Globus pallidus (tissue), 1 donor: Measurements from ENCODE around the gene USP7.
"Not testable (repeated sequence)": the region's sequence is repeated elsewhere in the genome, so short reads cannot be mapped to it uniquely, and the experiment has no call there.

Experiments
- DNase-seq: peaks from one replicate; pipeline ENCODE4 v3.0.0-alpha.2; 2015; ENCODE audit warnings: low spot score

USP7 gene

GRCh38 chr16:8972843-8973586, 9.3 kb upstream of the USP7 start:
- DNase-seq: no peak

GRCh38 chr16:8971416-8971815, 7.7 kb upstream of the USP7 start:
- no peak for DNase-seq

GRCh38 chr16:8969202-8969897, 5.6 kb upstream of the USP7 start:
- DNase-seq: not testable (repeated sequence)

GRCh38 chr16:8968054-8968453, 4.3 kb upstream of the USP7 start:
- not testable (repeated sequence) for DNase-seq

- peak; percentile 48 for DNase-seq
Observed at GRCh38 chr16:8967132-8967821, 3.6 kb upstream of the USP7 start.

- no peak for DNase-seq
Observed at GRCh38 chr16:8966817-8967131, 3.1 kb upstream of the USP7 start.

- DNase-seq: no peak
Observed at GRCh38 chr16:8964462-8964861, 756 bp upstream of the USP7 start.

GRCh38 chr16:8963010-8963820, 491 bp downstream of the USP7 start:
- DNase-seq: no peak

GRCh38 chr16:8962393-8963009, 1.2 kb downstream of the USP7 start:
- DNase-seq: no peak

- no peak for DNase-seq
Observed at GRCh38 chr16:8961811-8962390, 1.8 kb downstream of the USP7 start.

GRCh38 chr16:8960788-8961109, 3.0 kb downstream of the USP7 start:
- no peak for DNase-seq

GRCh38 chr16:8959921-8960787, 3.6 kb downstream of the USP7 start:
- no peak for DNase-seq

GRCh38 chr16:8958344-8959167, 5.2 kb downstream of the USP7 start:
- no peak for DNase-seq

- no peak for DNase-seq
Observed at GRCh38 chr16:8957509-8958157, 6.1 kb downstream of the USP7 start.

- DNase-seq: no peak
Observed at GRCh38 chr16:8957063-8957397, 6.7 kb downstream of the USP7 start.

- DNase-seq: no peak
Observed at GRCh38 chr16:8956265-8957062, 7.2 kb downstream of the USP7 start.

GRCh38 chr16:8955828-8956227, 7.9 kb downstream of the USP7 start:
- DNase-seq: no peak

GRCh38 chr16:8953064-8953463, 10.6 kb downstream of the USP7 start:
- DNase-seq: no peak
